ENCODE measurements around the gene PODNL1.
A peak's percentile ranks its signal among the peaks of the same experiment; 100 is the strongest.
"Not testable (repeated sequence)": the region's sequence is repeated elsewhere in the genome, so short reads cannot be mapped to it uniquely, and the experiment has no call there.

Gene PODNL1

DNA sequence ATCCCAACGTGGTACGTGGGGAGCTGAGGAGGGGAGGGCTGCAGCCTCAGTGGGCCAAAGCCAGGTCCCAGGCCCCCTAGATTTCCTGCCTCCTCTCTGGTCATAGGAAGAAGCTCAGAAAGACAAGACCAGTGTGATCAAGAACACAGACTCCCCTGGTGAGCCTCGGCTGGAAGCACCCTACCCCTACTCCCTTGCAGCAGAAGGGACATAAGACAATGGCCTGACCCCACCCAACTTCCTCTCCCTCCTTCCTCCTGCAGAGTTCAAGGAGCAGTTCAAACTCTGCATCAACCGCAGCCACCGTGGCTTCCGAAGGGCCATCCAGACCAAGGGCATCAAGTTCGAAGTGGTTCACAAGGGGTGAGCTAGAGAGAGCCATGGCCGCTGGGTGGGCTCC is 11.5 kb downstream of the PODNL1 start:
- DNase-seq (ENCODE audit: low read depth in 2 of 2), result no peak

DNA sequence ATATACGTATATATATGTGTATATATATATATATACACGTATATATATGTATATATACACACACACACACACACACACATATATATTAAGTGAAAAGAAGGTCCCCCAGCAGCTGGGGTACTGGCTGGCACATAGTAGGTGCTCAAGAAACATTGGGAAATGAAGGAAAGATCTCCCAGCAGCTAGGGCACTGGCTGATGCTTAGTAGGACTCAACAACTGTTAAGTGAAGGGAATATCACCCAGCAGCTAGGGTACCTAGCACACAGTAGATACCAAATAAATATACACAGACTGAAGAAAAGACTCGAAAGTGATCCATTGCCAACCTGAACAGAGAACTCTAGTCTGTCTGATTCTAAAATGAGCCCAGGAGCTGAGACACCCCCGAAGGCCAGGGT is 12.2 kb downstream of the PODNL1 start:
- DNase-seq (ENCODE audit: low read depth in 2 of 2), result no peak

DNA sequence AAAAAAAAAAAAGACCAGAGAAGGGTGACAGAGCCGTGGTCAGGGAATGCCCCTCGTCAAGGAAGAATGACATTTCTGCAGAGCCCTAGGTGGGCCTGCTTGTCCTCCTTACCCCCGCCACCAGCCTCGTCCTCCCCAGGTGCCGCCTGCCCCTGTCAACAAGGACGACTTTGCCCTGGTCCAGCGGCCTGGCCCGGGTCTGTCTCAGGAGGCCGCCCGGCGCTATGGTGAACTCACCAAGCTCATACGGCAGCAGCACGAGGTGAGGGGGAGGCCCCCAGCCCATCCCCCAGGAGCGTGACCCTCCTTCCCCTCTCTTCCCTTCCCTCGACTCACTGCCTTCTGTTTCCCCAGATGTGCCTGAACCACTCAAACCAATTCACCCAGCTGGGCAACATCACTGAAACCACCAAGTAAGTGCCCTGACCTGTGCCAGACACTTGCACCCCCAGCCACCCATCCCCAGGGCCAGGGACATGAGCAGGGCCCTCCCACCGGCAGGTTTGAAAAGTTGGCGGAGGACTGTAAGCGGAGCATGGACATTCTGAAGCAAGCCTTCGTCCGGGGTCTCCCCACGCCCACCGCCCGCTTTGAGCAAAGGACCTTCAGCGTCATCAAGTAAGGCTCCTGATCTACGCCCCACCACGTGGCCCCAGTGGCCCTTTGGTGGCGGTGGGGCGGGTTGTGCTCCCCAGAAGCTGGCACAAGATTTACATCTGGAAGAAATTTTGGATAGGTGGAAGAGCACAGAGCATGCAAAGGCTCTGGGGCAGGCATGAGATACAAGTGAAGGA is 14.8 kb downstream of the PODNL1 start:
- no peak for DNase-seq (ENCODE audit: low read depth in 2 of 2)

DNA sequence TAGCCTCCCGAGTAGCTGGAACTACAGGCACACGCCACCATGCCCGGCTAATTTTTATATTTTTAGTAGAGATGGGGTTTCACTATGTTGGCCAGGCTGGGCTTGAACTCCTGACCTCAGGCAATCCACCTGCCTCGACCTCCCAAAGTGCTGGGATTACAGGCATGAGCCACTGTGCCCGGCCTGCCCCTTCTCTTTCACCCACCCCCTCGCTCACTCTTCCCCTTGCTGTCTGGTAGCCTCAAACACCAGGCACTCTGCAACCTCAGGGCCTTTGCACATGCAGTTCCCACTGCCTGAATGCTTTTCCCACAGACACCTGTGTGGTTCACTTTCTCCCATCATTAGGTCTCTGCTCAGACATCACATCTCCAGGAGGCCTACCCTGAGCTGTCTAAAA is 16.1 kb downstream of the PODNL1 start:
- DNase-seq (ENCODE audit: low read depth in 2 of 2), result not testable (repeated sequence)

DNA sequence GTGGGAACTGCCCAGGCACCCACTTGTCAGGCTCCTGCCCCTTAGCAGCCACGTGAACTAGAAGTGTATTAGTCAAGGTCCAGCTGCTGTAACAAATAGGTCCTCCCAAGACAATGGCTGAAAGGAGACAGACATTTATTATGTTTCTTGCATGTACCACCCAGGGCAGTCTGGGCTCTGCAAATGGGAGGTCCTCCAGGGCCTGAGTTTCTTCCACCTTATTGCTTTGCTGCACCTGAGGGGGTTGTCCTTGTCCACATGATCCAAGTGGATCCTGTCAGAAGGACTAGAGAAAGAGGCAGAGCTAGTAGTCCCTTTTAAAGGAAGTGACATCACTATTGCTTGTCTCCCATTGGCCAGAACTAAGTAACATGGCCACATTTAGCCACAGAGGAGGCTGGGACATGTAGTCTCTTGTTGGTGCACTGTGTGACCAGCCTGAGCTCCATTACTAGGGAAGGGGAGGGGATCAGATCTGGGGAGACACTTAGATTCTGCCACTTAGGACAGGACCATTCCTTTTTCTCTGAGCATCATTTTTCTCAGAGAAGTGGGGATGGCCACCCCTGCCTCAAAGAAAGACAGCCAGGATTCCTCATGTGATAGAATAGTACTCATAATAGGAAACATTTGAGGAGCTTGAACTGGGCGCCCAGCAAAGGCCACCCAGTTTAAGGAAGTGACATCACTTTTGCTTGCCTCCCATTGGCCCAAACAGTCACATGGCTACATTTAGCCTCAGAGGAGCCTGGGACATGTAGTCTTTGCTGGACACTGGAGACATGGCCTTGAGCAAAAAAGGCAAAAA is 17.1 kb downstream of the PODNL1 start:
- peak in 1 of 2 experiments; percentile 10 for DNase-seq (ENCODE audit: low read depth in 2 of 2)

DNA sequence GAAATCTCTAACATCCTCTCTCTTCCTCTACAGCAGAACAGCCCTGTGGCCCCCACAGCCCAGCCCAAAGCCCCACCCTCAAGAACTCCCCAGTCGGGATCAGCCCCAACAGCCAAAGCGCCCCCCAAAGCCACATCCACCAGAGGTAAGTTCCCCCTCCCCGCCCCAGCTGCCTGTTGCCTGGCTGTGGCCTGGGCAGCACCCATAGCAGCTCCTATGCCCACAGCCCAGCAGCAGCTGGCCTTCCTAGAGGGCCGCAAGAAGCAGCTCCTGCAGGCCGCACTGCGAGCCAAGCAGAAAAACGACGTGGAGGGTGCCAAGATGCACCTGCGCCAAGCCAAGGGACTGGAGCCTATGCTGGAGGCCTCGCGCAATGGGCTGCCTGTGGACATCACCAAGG is 17.7 kb downstream of the PODNL1 start:
- no peak for DNase-seq (ENCODE audit: low read depth in 2 of 2)

DNA sequence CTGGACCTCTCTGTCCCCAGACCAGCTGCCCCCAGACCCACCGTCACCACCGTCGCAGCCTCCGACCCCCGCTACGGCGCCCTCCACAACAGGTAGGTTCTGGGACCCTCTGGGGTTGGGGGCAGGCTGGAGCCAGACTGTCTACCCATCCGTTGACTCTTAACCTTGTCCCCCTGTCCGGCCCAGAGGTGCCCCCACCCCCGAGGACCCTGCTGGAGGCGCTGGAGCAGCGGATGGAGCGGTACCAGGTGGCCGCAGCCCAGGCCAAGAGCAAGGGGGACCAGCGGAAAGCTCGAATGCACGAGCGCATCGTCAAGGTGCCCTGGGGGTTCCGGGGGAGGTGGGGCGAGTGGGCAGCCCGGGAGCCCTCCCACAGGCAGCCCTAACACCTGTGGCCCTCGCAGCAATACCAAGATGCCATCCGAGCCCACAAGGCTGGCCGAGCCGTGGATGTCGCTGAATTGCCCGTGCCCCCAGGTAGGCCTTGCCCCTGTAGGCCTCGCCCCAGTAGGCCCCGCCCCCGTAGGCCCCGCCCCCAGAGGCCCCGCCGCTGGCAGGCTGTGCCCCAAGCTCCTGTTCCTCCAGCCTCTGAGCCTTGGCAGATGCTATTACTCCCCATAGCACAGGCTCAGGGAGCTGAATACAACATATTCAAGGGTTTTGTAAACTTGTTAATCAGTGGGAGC is 19.3 kb downstream of the PODNL1 start:
- DNase-seq (ENCODE audit: low read depth in 2 of 2), result no peak

DNA sequence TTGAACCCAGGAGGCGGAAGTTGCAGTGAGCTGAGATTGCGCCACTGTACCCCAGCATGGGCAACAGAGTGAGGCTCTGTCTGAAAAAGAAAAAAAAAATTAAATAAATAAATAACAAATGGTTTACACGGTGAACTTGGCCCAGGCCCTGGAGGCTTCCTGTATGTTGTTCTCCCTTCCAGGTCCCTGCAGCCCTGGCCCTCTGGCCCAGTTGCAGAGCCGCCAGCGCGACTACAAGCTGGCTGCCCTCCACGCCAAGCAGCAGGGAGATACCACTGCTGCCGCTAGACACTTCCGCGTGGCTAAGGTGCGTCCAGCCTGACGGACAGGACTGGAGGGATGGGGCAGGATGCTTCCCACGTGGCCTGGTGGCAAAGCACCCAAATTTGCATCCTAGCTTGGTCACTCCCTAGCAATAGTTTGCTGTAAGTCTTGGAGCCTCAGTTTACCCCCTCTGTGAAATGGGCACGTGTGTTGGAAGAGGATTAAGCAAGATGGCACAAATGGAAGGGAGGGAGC is 20.3 kb downstream of the PODNL1 start:
- DNase-seq (ENCODE audit: low read depth in 2 of 2), result no peak

DNA sequence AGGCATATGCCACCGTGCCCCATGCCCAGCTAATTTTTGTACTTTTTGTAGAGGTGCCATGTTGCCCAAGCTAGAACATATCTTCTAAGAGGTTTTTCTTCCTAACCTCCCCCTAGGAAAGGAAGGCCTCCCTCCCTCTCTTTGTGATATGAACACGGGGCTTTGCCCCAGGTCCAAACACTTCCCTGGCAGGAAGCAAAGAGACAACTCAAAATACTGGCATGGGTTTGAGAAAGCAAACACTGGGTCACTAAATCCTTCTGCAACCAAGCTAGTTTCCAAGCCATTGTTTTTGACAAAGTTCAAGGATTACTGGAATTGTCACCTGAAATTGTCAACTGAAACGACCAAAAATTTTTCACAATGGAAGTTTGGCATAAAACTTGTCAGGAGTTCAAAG is 23.4 kb downstream of the PODNL1 start:
- DNase-seq (ENCODE audit: low read depth in 2 of 2), result no peak

DNA sequence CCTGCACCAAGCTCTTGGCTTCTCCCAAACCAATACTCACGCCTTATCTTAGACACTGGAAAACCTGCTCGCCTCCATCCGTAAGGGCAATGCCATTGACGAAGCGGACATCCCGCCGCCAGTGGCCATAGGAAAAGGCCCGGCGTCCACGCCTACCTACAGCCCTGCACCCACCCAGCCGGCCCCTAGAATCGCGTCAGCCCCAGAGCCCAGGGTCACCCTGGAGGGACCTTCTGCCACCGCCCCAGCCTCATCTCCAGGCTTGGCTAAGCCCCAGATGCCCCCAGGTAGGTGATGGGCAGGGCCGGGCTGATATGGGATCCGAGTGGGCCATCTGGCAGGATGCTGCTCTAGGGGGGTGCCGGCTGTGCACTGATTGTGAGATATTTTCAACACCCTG is 24.9 kb downstream of the PODNL1 start:
- no peak for DNase-seq (ENCODE audit: low read depth in 2 of 2)

DNA sequence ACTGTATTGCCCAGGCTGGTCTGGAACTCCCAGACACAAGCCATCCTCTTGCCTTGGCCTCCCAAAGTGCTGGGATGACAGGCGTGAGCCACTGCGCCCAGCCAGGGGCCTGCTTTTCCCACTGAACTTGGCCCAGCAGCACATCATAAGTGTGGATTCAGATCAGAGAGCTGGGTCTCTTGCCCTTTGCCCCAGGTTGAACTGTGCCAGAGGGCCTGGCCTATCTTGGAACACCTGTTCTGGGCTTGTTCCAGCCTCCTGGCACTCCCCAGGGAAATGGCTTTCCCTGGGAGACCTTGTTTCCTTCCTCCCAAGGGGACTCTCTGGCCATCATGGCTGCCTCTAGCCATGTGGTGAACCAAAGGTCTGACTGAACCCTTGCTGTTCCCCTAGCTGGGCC is 28.8 kb downstream of the PODNL1 start:
- DNase-seq (ENCODE audit: low read depth in 2 of 2), result no peak

DNA sequence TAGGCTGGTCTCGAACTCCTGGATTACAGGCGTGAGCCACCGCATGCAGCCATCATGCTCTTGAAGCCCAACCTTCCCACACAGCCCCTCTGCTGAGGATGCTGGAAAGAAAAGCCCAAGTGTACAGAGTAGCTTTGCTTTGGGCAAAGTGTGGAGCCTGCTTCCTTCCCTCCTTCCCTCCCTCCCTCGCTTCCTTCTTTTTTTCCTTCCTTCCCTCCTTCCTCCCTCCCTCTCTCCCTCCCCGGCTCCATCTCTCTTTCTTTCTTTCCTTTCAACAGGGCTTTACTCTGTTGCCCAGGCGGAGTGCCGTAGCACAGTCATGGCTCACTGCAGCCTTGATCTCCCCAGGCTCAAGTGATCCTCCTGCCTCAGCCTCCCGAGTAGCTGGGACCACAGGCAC is 29.5 kb downstream of the PODNL1 start:
- DNase-seq (ENCODE audit: low read depth in 2 of 2), result no peak

DNA sequence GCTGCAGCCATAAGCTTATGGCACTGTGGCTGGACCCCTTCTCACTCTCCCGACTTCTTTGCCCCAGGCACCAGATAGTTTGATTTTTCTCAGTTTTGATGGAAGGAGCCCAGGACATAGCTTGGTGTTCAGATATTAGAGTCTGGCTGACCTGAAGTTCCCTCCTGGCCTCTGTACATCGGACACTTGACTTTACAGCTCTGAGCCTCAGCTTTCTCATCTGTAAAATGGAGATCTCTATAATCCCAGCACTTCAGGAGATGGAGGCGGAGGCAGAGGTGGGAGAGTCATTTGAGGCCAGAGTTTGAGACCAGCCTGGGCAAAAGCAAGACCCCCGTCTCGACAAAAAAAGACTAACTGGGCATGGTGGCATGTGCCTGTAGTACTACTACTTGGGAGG is 31.3 kb downstream of the PODNL1 start:
- no peak for DNase-seq (ENCODE audit: low read depth in 2 of 2)

DNA sequence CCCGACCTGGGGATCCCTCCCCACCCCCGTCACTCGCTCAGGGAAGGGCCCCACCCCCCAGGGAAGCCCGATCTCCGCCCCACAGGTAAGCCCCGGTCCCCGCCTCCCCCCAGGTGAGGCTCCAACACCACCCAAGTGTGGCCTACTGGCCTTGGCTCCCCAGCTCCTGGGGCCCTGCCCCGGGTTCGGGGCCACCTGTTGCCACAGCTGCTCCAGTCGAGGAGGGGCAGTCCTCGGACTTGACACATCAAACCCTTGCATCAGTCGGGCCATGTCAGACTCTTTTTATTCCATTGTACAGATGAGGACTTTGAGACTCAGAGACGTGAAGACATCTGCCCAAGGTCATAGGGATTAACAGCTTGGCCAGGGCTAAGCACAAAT is 31.7 kb downstream of the PODNL1 start:
- no peak for DNase-seq (ENCODE audit: low read depth in 2 of 2)

DNA sequence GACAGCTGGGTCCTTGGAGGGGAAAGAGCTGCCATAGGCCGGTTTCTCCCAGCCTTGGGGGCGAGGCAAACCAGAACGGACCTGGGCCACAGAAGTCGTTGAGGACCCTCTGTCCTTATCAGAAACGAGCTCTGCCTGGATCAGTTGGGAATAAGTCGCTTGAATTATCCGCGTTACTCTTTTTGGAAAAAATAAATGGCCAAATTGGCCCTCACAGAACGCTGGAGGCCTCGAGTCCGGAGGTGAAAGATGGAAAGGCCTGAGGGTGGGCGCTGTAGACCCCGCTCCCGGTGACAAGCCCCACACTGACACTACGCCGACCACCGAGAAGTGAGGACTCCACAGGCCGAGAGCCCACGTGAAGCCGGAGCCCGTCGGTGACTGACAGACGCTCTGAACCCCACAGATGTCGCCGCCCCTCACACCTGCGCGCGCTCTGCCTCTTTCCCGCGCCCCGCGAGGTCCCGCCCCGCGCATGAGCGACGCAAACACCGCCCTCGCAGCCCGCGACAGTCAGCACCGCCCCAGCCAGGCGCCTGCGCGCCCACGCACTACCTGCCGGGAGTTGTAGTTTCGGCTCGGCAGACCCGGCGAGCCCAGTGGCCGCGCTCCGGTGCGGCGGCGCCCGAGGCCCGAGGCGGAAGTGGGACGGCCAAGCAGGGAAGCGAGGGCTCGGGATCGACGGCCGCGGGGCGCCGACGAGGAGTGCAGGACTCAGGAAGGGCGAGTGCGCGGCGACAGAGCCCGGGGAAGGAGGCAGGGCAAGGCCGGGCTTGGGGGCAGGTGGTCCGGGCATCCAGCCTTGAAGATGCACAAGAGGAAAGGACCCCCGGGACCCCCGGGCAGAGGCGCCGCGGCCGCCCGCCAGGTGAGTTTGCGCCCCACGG is 32.3 kb downstream of the PODNL1 start, which contains the start of the genes BRME1 and CC2D1A:
BRME1 (minus strand) TSS at position 484 of the 887 bp plus-strand sequence. CDS start 1,225 bp downstream, outside the sequence.
CC2D1A (plus strand) TSS at position 568 of the 887 bp plus-strand sequence; CDS start at position 809, 241 bp downstream.
- peak; percentile 49 to 53 for DNase-seq (ENCODE audit: low read depth in 2 of 2)

DNA sequence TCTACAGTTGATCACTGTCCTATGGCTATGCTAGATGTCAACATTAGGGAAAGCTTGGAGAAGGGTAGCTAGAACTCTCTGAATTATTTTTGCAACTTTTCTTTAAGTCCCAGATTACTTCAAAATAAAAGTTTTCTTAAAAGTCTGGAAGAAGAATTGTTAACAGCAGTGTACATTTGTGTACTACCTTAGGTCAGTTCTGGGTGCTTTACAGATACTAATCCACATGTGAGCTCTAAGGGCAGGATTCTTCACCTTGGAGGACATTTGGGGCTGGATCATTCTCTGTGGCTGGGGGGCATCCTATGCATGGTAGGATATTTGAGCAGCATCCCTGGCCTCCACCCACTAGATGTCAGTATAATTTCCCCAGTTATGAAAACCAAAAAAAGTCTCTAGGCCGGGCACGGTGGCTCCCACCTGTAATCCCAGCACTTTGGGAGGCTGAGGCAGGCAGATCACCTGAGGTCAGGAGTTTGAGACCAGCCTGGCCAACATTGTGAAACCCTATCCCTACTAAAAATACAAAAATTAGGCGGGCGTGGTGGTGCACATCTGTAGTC is 35.1 kb downstream of the PODNL1 start:
- no peak for DNase-seq (ENCODE audit: low read depth in 2 of 2)

DNA sequence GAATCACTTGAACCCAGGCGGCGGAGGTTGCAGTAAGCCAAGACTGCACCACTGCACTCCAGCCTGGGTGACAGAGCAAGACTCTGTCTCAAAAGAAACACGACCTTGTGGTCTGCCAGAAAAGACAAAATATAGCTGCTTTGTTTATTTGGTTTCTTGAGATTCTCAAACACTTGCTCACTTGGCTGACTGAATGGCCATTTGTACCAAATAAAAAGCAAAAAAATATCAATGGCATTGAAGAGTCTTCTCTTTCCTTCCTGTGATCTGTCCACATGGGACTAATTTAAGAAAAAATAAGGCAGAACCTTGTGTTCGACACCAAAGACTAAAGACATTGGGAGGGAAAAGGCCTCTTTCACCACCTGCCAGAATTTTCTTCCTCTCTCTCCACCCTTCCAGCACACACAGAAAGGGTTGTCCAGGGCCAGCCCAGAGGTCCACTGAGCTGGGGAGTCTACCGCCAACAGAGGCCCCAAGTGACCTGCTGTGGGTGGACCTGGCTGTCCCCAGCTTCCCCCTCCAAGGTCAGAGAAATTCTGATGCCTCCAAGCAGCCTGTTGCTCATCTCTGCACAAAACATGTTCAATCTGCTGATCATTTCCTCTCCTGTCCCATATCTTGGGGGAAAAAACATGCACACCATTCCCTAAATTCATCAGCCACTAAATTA is 38.2 kb downstream of the PODNL1 start:
- DNase-seq (ENCODE audit: low read depth in 2 of 2), result no peak

DNA sequence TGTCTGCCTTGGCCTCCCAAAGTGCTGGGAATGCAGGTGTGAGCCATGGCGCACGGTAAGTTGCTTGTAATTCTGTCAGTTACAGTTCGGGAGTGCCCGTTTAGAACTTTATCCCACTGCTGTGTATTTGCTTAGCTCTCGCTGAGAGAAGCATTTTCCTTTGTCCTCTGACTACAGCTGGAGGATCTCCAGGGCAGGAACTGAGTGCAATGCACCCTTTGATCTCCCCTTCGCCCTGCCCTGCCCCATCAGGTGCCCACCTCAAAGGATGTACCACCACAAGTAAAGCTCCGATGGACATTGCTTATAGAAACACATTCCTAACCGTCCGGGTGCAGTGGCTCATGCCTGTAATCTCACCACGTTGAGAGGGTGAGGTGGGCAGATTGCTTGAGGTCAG is 38.8 kb downstream of the PODNL1 start:
- no peak for DNase-seq (ENCODE audit: low read depth in 2 of 2)

DNA sequence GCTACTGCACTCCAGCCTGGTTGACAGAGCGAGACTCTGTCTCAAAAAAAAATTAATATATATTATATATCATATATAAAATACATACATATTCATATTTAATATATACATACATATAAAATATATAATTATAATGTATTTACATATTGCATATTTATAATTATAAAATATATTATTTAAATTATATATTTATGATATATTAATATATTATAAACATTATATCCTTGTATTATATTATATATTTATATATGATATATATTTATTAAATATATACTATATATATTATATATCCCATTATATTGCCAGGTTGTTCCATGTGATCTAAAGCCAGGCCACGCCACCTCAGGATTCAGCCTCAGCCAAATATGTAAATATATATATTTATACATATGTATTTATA is 42.0 kb downstream of the PODNL1 start:
- no peak for DNase-seq (ENCODE audit: low read depth in 2 of 2)

DNA sequence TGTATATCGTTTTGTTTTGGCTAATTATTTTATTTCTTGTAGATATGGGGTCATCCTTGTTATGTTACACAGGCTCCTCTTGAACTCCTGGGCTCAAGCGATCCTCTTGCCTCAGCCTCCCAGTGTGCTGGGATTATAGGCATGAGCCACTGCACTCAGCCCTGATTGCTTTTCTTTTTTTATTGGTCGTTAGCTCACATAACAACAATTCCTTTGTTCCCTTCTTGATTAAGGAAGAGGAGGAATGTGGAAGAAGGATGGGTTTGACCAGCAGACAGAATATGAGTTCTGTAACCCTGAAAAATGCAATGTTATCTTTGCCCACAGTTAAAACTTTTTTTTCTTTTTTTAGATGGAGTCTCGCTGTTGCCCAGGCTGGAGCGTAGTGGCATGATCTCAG is 43.7 kb downstream of the PODNL1 start:
- no peak for DNase-seq (ENCODE audit: low read depth in 2 of 2)

Data from fibroblast of skin of left quadriceps (primary cell).